Activated T-cell treated with anti-CD3 and anti-CD28 coated beads, Interleukin-2, amount 50 U/mL, for 4 hours (primary cell): ENCODE results near the gene AGPAT1. TPM values are rescaled to one million over a fixed set of nuclear protein-coding genes. Genes with fewer than 3 reads are reported as not detected.

ENCODE experiments used
- ATAC-seq, 2 donors: fragments of 200-7000 bp; cut with Tn5 transposase; one replicate each; pipeline ENCODE4 v1.10.0; 2021
- DNase-seq: peaks from one replicate; pipeline ENCODE4 v3.0.0-alpha.2; 2020
- H3K27me3 Mint-ChIP-seq: one replicate; pipeline ENCODE4 v1.8.0; 2021; ENCODE audit warnings: low read depth, mixed read lengths
- H3K36me3 Mint-ChIP-seq: one replicate; pipeline ENCODE4 v1.8.0; 2022; ENCODE audit warnings: mixed read lengths; ENCODE audit not compliant: insufficient read depth
- H3K4me1 Mint-ChIP-seq: one replicate; pipeline ENCODE4 v1.8.0; 2021; ENCODE audit warnings: low read depth, mixed read lengths
- H3K4me3 Mint-ChIP-seq: one replicate; pipeline ENCODE4 v1.8.0; 2021; ENCODE audit warnings: mild to moderate bottlenecking, moderate library complexity, mixed read lengths
- H3K9me3 Mint-ChIP-seq: one replicate; pipeline ENCODE4 v1.8.0; 2021; ENCODE audit warnings: mixed read lengths
- total RNA-seq, 3 donors: library from RNA; stranded (reverse); gene quantifications; one replicate each; pipeline ENCODE4 v1.2.1, GENCODE V29; 2021

AGPAT1 gene
- total RNA-seq, 3 donors from 2014 or later, result 27.3 to 28.2 (median 28.1) TPM

GRCh38 chr6:32154514-32155161, 21.2 kb downstream of the AGPAT1 start:
- peaks cover 12% of the 10 kb centered on the region for H3K36me3 Mint-ChIP-seq
- no peaks in the 10 kb centered on the region for H3K9me3 Mint-ChIP-seq
- H3K4me1 Mint-ChIP-seq, result peaks cover 44% of the 10 kb centered on the region
- peak overlapping the region; percentile 96 for H3K4me3 Mint-ChIP-seq
- ATAC-seq, result peak; percentile 61 to 73
- H3K27me3 Mint-ChIP-seq, result peaks cover 17% of the 10 kb centered on the region
- peak; percentile 53 for DNase-seq

GRCh38 chr6:32153564-32154513, 22.0 kb downstream of the AGPAT1 start, which contains the start of gene PPT2:
Gene PPT2, plus strand, starts transcription at chr6:32154141. Its CDS starts 454 bp downstream, at chr6:32154595.
- Mint-ChIP-seq H3K4me1 (peaks cover 48% of the 10 kb centered on the region), H3K9me3 (no peaks in the 10 kb centered on the region)
- ATAC-seq, result peak; percentile 80 to 83

GRCh38 chr6:32152769-32153563, 22.9 kb downstream of the AGPAT1 start:
- ATAC-seq (no peak), DNase-seq (no peak)

More at GRCh38 chr6:32153564-32154513, 22.0 kb downstream of the AGPAT1 start, which contains the start of gene PPT2:
- Mint-ChIP-seq H3K27me3 (peaks cover 21% of the 10 kb centered on the region), H3K36me3 (peaks cover 12% of the 10 kb centered on the region), H3K4me3 (peak within 1 kb of the TSS; percentile 96)
- peak; percentile 56 for DNase-seq

GRCh38 chr6:32151863-32152768, 23.8 kb downstream of the AGPAT1 start, which contains the start of gene PRRT1:
Gene PRRT1, minus strand, starts transcription at chr6:32151939. Its CDS starts 112 bp downstream, at chr6:32151827.
- Mint-ChIP-seq H3K4me3 (peak within 1 kb of the TSS; percentile 56), H3K36me3 (no peaks in the 10 kb centered on the region), H3K27me3 (peaks cover 37% of the 10 kb centered on the region), H3K4me1 (peaks cover 57% of the 10 kb centered on the region), H3K9me3 (no peaks in the 10 kb centered on the region)
- ATAC-seq, result no peak
- no peak for DNase-seq

More at GRCh38 chr6:32152769-32153563, 22.9 kb downstream of the AGPAT1 start:
- Mint-ChIP-seq H3K4me1 (peaks cover 55% of the 10 kb centered on the region), H3K9me3 (no peaks in the 10 kb centered on the region), H3K4me3 (peak overlapping the region; percentile 53), H3K36me3 (peaks cover 6% of the 10 kb centered on the region), H3K27me3 (peaks cover 30% of the 10 kb centered on the region)

GRCh38 chr6:32151181-32151862, 24.6 kb downstream of the AGPAT1 start:
- ATAC-seq (no peak), DNase-seq (no peak)
- Mint-ChIP-seq H3K36me3 (no peaks in the 10 kb centered on the region), H3K9me3 (no peaks in the 10 kb centered on the region), H3K4me1 (peaks cover 57% of the 10 kb centered on the region), H3K4me3 (peak overlapping the region; percentile 56), H3K27me3 (peaks cover 37% of the 10 kb centered on the region)

- Mint-ChIP-seq H3K4me1 (peaks cover 53% of the 10 kb centered on the region), H3K27me3 (peaks cover 37% of the 10 kb centered on the region), H3K36me3 (no peaks in the 10 kb centered on the region), H3K9me3 (no peaks in the 10 kb centered on the region), H3K4me3 (no peak overlapping the region)
- no peak for ATAC-seq
- DNase-seq, result no peak
These were observed 25.7 kb downstream of the AGPAT1 start for GRCh38 chr6:32149932-32150870.

GRCh38 chr6:32149092-32149755, 26.7 kb downstream of the AGPAT1 start:
- peak; percentile 12 to 14 for ATAC-seq
- peaks cover 37% of the 10 kb centered on the region for H3K27me3 Mint-ChIP-seq

GRCh38 chr6:32148289-32149091, 27.4 kb downstream of the AGPAT1 start:
- DNase-seq (peak; percentile 62), ATAC-seq (peak; percentile 81 to 83)
- Mint-ChIP-seq H3K4me1 (peaks cover 38% of the 10 kb centered on the region), H3K9me3 (no peaks in the 10 kb centered on the region), H3K27me3 (peaks cover 37% of the 10 kb centered on the region), H3K4me3 (peak overlapping the region; percentile 81), H3K36me3 (no peaks in the 10 kb centered on the region)

More at GRCh38 chr6:32149092-32149755, 26.7 kb downstream of the AGPAT1 start:
- no peak for DNase-seq
- Mint-ChIP-seq H3K4me1 (peaks cover 43% of the 10 kb centered on the region), H3K36me3 (no peaks in the 10 kb centered on the region), H3K4me3 (peak overlapping the region; percentile 81), H3K9me3 (no peaks in the 10 kb centered on the region)

- H3K36me3 Mint-ChIP-seq, result no peaks in the 10 kb centered on the region
- H3K4me3 Mint-ChIP-seq, result no peak overlapping the region
- no peaks in the 10 kb centered on the region for H3K9me3 Mint-ChIP-seq
- ATAC-seq (no peak), DNase-seq (no peak)
- peaks cover 35% of the 10 kb centered on the region for H3K27me3 Mint-ChIP-seq
- H3K4me1 Mint-ChIP-seq, result peaks cover 29% of the 10 kb centered on the region
These were observed 28.3 kb downstream of the AGPAT1 start for GRCh38 chr6:32147401-32148132.

GRCh38 chr6:32146687-32147086, 29.2 kb downstream of the AGPAT1 start:
- Mint-ChIP-seq H3K36me3 (no peaks in the 10 kb centered on the region), H3K4me3 (no peak overlapping the region), H3K4me1 (peaks cover 23% of the 10 kb centered on the region), H3K9me3 (no peaks in the 10 kb centered on the region), H3K27me3 (peaks cover 35% of the 10 kb centered on the region)
- DNase-seq, result no peak
- no peak for ATAC-seq
